Measurements from ENCODE around the gene SUSD1.
"Not testable (repeated sequence)": the region's sequence is repeated elsewhere in the genome, so short reads cannot be mapped to it uniquely, and the experiment has no call there.

Gene SUSD1

GRCh38 chr9:112174965-112175795, at the start of gene SUSD1:
Gene SUSD1 (minus strand): TSS chr9:112175297. CDS start chr9:112175235, 62 bp downstream.
- no peak for DNase-seq

GRCh38 chr9:112224401-112225289, 49.5 kb upstream of the SUSD1 start:
- DNase-seq, result no peak

GRCh38 chr9:112218908-112219307, 43.8 kb upstream of the SUSD1 start:
- no peak for DNase-seq

- no peak for DNase-seq
Observed at GRCh38 chr9:112212926-112213325, 37.8 kb upstream of the SUSD1 start.

GRCh38 chr9:112207451-112207850, 32.4 kb upstream of the SUSD1 start:
- DNase-seq, result no peak

- DNase-seq, result no peak
Observed at GRCh38 chr9:112203536-112203935, 28.4 kb upstream of the SUSD1 start.

- no peak for DNase-seq
Observed at GRCh38 chr9:112200711-112201110, 25.6 kb upstream of the SUSD1 start.

- DNase-seq, result no peak
Observed at GRCh38 chr9:112198646-112199045, 23.5 kb upstream of the SUSD1 start.

GRCh38 chr9:112194969-112195431, 19.9 kb upstream of the SUSD1 start:
- no peak for DNase-seq

- no peak for DNase-seq
Observed at GRCh38 chr9:112193572-112194288, 18.6 kb upstream of the SUSD1 start.

- DNase-seq, result not testable (repeated sequence)
Observed at GRCh38 chr9:112190320-112190719, 15.2 kb upstream of the SUSD1 start.

GRCh38 chr9:112188884-112189283, 13.8 kb upstream of the SUSD1 start:
- no peak for DNase-seq

- no peak for DNase-seq
Observed at GRCh38 chr9:112187404-112187803, 12.3 kb upstream of the SUSD1 start.

GRCh38 chr9:112186695-112187094, 11.6 kb upstream of the SUSD1 start:
- DNase-seq, result no peak

- DNase-seq, result no peak
Observed at GRCh38 chr9:112184946-112185345, 9.8 kb upstream of the SUSD1 start.

GRCh38 chr9:112184221-112184620, 9.1 kb upstream of the SUSD1 start:
- no peak for DNase-seq

- DNase-seq, result no peak
Observed at GRCh38 chr9:112180387-112180881, 5.3 kb upstream of the SUSD1 start.

GRCh38 chr9:112179816-112180215, 4.7 kb upstream of the SUSD1 start:
- DNase-seq, result no peak

GRCh38 chr9:112176524-112176923, 1.4 kb upstream of the SUSD1 start:
- no peak for DNase-seq

GRCh38 chr9:112175796-112176315, 759 bp upstream of the SUSD1 start:
- DNase-seq, result no peak

- DNase-seq, result no peak
Observed at GRCh38 chr9:112174222-112174964, 704 bp downstream of the SUSD1 start.

Data from NCI-H1048 (cell line).